ENCODE data around the gene PTPRD.

The PTPRD gene

DNA sequence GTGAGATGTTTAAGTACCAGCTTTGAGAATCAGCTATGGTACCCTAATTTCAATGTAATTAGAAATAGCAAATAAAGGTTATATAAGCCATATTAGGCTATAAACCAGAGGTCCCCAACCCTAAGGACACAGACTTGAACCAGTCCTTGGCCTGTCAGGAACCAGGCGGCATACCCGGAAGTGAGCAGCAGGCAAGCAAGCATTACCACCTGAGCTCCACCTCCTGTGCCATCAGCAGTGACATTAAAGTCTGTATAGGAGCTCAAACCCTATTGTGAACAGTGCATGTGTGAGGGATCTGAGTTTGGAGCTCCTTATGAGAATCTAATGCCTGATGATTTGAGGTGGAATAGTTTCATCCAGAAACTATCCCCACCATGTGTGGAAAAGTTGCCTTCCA is 1009.5 kb downstream of the PTPRD start:
- H3K36me3 ChIP-seq (ENCODE audit: control insufficient read depth, insufficient read depth, low read length) = no peaks in the 10 kb centered on the region
- H3K4me1 ChIP-seq (ENCODE audit: control insufficient read depth, insufficient read depth, low read length) = no peaks in the 10 kb centered on the region
- no peak overlapping the region for H3K4me3 ChIP-seq (ENCODE audit: insufficient read depth, low read depth, low read length)
- no peaks in the 10 kb centered on the region for H3K27me3 ChIP-seq (ENCODE audit: control insufficient read depth, insufficient read depth, low read length, poor library complexity, severe bottlenecking)
- no peaks in the 10 kb centered on the region for H3K9me3 ChIP-seq (ENCODE audit: control insufficient read depth, low read length)
- no peak overlapping the region for H3K27ac ChIP-seq (ENCODE audit: insufficient read depth, low read depth, low read length, poor library complexity, severe bottlenecking)
- WGBS, 2 experiments = 89 to 90% methylated on average over 2 of the region's 2 CpGs

- H3K9me3 ChIP-seq (ENCODE audit: control insufficient read depth, low read length) = no peaks in the 10 kb centered on the region
Measured at GRCh38 chr9:9598723-9599122, 1014.1 kb downstream of the PTPRD start.

GRCh38 chr9:9592104-9592503 is 1020.7 kb downstream of the PTPRD start:
- no peaks in the 10 kb centered on the region for H3K36me3 ChIP-seq (ENCODE audit: control insufficient read depth, insufficient read depth, low read length)
- no peak overlapping the region for H3K27ac ChIP-seq (ENCODE audit: insufficient read depth, low read depth, low read length, poor library complexity, severe bottlenecking)
- no peaks in the 10 kb centered on the region for H3K9me3 ChIP-seq (ENCODE audit: control insufficient read depth, low read length)
- H3K27me3 ChIP-seq (ENCODE audit: control insufficient read depth, insufficient read depth, low read length, poor library complexity, severe bottlenecking) = no peaks in the 10 kb centered on the region
- WGBS, 2 experiments = no CpG with 5 or more reads among the region's 2 CpGs
- no peak overlapping the region for H3K4me3 ChIP-seq (ENCODE audit: insufficient read depth, low read depth, low read length)
- no peaks in the 10 kb centered on the region for H3K4me1 ChIP-seq (ENCODE audit: control insufficient read depth, insufficient read depth, low read length)

More at GRCh38 chr9:9598723-9599122, 1014.1 kb downstream of the PTPRD start:
- H3K4me1 ChIP-seq (ENCODE audit: control insufficient read depth, insufficient read depth, low read length) = no peaks in the 10 kb centered on the region
- no CpG with 5 or more reads among the region's 1 CpG for WGBS, 2 experiments
- H3K4me3 ChIP-seq (ENCODE audit: insufficient read depth, low read depth, low read length) = no peak overlapping the region
- H3K36me3 ChIP-seq (ENCODE audit: control insufficient read depth, insufficient read depth, low read length) = no peaks in the 10 kb centered on the region
- H3K27ac ChIP-seq (ENCODE audit: insufficient read depth, low read depth, low read length, poor library complexity, severe bottlenecking) = no peak overlapping the region
- H3K27me3 ChIP-seq (ENCODE audit: control insufficient read depth, insufficient read depth, low read length, poor library complexity, severe bottlenecking) = no peaks in the 10 kb centered on the region

DNA sequence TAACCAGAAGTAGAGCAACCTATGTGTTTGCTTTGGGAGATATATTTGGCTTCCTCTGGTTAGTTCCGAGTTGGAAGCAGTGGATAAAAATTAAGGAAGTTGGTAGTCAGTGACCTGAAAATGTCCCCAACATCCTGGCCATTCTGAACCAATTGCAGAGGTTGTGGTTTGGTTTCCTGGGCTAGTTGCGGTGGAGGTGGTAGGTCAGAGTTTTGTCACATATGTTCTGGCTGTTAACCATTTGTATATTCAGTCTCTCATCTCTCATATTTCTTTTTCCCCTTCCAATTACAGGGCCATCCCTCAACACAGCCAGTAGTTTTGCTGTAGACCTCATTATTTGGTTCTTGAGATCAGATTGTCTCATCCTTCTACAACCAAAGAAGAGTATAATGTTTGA is 1026.9 kb downstream of the PTPRD start:
- Histone ChIP-seq H3K27me3 (ENCODE audit: control insufficient read depth, insufficient read depth, low read length, poor library complexity, severe bottlenecking) (no peaks in the 10 kb centered on the region), H3K4me1 (ENCODE audit: control insufficient read depth, insufficient read depth, low read length) (no peaks in the 10 kb centered on the region), H3K4me3 (ENCODE audit: insufficient read depth, low read depth, low read length) (no peak overlapping the region), H3K27ac (ENCODE audit: insufficient read depth, low read depth, low read length, poor library complexity, severe bottlenecking) (no peak overlapping the region), H3K9me3 (ENCODE audit: control insufficient read depth, low read length) (no peaks in the 10 kb centered on the region), H3K36me3 (ENCODE audit: control insufficient read depth, insufficient read depth, low read length) (no peaks in the 10 kb centered on the region)
- 78 to 87% methylated on average over 2 of the region's 2 CpGs for WGBS, 2 experiments

GRCh38 chr9:9574080-9574479 is 1038.7 kb downstream of the PTPRD start:
- no peaks in the 10 kb centered on the region for H3K9me3 ChIP-seq (ENCODE audit: control insufficient read depth, low read length)
- H3K27me3 ChIP-seq (ENCODE audit: control insufficient read depth, insufficient read depth, low read length, poor library complexity, severe bottlenecking) = no peaks in the 10 kb centered on the region
- no peak overlapping the region for H3K4me3 ChIP-seq (ENCODE audit: insufficient read depth, low read depth, low read length)
- H3K4me1 ChIP-seq (ENCODE audit: control insufficient read depth, insufficient read depth, low read length) = no peaks in the 10 kb centered on the region
- H3K36me3 ChIP-seq (ENCODE audit: control insufficient read depth, insufficient read depth, low read length) = no peaks in the 10 kb centered on the region
- H3K27ac ChIP-seq (ENCODE audit: insufficient read depth, low read depth, low read length, poor library complexity, severe bottlenecking) = no peak overlapping the region

DNA sequence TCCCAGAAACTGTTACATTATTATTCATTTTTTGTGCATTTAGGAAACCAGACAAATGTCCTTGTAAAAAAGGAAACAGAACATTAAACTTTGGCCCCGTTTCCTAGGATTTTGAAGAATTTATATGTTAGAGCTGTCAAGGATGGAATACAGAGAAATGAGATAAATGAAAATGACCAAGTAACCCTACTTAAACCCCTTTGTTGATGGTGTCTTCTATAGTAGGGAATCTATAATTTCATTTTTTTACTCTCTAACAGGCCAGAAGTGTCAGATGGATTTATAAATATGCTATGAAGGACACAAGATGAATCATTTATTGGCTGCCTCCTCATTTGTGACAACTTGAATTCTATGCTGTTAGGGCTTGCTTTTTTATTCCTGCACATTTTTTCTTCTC is 1047.1 kb downstream of the PTPRD start:
- Histone ChIP-seq H3K4me3 (ENCODE audit: insufficient read depth, low read depth, low read length) (no peak overlapping the region), H3K27me3 (ENCODE audit: control insufficient read depth, insufficient read depth, low read length, poor library complexity, severe bottlenecking) (no peaks in the 10 kb centered on the region), H3K4me1 (ENCODE audit: control insufficient read depth, insufficient read depth, low read length) (no peaks in the 10 kb centered on the region), H3K27ac (ENCODE audit: insufficient read depth, low read depth, low read length, poor library complexity, severe bottlenecking) (no peak overlapping the region), H3K36me3 (ENCODE audit: control insufficient read depth, insufficient read depth, low read length) (no peaks in the 10 kb centered on the region), H3K9me3 (ENCODE audit: control insufficient read depth, low read length) (no peaks in the 10 kb centered on the region)
- whole genome bisulfite sequencing, 2 experiments = 95 to 100% methylated on average over 1 of the region's 1 CpG

DNA sequence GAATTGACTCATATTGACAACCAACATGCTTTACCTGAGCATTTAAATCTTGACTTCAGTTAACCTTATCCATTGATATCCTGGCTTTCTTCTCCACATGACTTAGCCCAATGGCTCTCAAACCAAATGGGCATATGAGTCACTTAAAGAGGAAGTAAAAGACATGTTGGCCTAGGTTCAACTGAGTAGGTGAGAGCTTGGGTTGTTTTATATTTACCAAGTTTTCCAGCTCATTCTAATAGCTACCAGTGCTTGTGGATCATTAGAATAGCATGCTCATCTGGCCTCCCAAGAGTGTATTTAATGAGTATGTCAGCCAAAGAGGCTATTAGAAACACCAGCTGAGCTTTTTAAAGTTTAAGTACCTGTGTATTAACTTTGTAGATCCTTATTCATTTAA is 1049.0 kb downstream of the PTPRD start:
- no peak overlapping the region for H3K27ac ChIP-seq (ENCODE audit: insufficient read depth, low read depth, low read length, poor library complexity, severe bottlenecking)
- no peaks in the 10 kb centered on the region for H3K9me3 ChIP-seq (ENCODE audit: control insufficient read depth, low read length)
- no peak overlapping the region for H3K4me3 ChIP-seq (ENCODE audit: insufficient read depth, low read depth, low read length)
- no peaks in the 10 kb centered on the region for H3K27me3 ChIP-seq (ENCODE audit: control insufficient read depth, insufficient read depth, low read length, poor library complexity, severe bottlenecking)
- H3K4me1 ChIP-seq (ENCODE audit: control insufficient read depth, insufficient read depth, low read length) = no peaks in the 10 kb centered on the region
- H3K36me3 ChIP-seq (ENCODE audit: control insufficient read depth, insufficient read depth, low read length) = no peaks in the 10 kb centered on the region

GRCh38 chr9:9560382-9561035 is 1052.3 kb downstream of the PTPRD start:
- no peak overlapping the region for H3K27ac ChIP-seq (ENCODE audit: insufficient read depth, low read depth, low read length, poor library complexity, severe bottlenecking)
- 88 to 89% methylated on average over 10 to 11 of the region's 11 CpGs for WGBS, 2 experiments

DNA sequence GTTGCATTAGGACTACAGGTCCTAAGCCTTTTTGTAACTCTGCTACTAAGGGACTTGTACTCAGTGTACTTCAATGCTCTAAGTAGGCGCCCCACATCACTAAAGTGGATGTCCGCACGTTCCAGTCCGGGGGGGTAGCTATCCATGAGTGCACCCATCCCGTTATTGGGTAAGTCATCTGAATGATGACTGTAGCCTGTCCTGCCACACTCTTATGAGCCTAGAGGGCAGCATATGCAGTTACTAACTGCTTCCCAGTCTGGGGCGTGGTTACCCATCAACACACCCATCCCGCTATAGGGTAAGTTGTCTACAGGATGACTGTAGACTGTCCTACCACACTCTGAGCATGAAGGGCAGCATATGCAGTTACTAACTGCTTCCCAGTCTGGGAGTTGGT is 1053.9 kb downstream of the PTPRD start:
- Histone ChIP-seq H3K4me1 (ENCODE audit: control insufficient read depth, insufficient read depth, low read length) (no peaks in the 10 kb centered on the region), H3K27ac (ENCODE audit: insufficient read depth, low read depth, low read length, poor library complexity, severe bottlenecking) (no peak overlapping the region), H3K36me3 (ENCODE audit: control insufficient read depth, insufficient read depth, low read length) (no peaks in the 10 kb centered on the region), H3K9me3 (ENCODE audit: control insufficient read depth, low read length) (no peaks in the 10 kb centered on the region), H3K4me3 (ENCODE audit: insufficient read depth, low read depth, low read length) (no peak overlapping the region), H3K27me3 (ENCODE audit: control insufficient read depth, insufficient read depth, low read length, poor library complexity, severe bottlenecking) (no peaks in the 10 kb centered on the region)
- 94 to 96% methylated on average over 7 of the region's 7 CpGs for WGBS, 2 experiments

More at GRCh38 chr9:9560382-9561035, 1052.3 kb downstream of the PTPRD start:
- no peaks in the 10 kb centered on the region for H3K4me1 ChIP-seq (ENCODE audit: control insufficient read depth, insufficient read depth, low read length)
- H3K36me3 ChIP-seq (ENCODE audit: control insufficient read depth, insufficient read depth, low read length) = no peaks in the 10 kb centered on the region
- H3K9me3 ChIP-seq (ENCODE audit: control insufficient read depth, low read length) = no peaks in the 10 kb centered on the region
- no peak overlapping the region for H3K4me3 ChIP-seq (ENCODE audit: insufficient read depth, low read depth, low read length)
- H3K27me3 ChIP-seq (ENCODE audit: control insufficient read depth, insufficient read depth, low read length, poor library complexity, severe bottlenecking) = no peaks in the 10 kb centered on the region

DNA sequence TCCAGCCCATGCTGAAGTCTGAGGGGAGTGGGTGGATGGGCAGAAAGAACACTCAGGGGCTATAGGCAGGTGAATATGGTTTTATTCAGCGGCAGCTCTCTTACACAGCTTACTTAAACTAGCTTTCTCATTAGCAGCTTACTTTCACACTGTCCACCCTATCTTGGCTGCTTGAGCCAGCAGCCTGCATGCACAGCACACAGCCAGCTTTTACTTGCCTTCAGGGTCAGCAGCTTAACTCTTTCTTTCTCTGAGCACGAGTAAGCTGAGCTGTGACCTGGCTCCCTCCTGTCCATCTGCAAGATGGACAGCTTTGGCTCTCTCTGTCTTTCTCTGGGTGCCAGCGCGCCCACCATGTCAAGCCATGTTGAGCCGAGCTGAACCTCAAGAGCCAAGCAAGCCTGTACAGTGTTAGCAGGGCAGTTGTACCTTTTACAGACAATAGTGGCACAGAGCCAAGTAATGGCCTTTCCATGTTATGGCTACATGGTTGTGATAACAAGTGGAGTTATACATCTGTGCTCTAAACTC is 1054.9 kb downstream of the PTPRD start:
- Histone ChIP-seq H3K4me1 (ENCODE audit: control insufficient read depth, insufficient read depth, low read length) (no peaks in the 10 kb centered on the region), H3K9me3 (ENCODE audit: control insufficient read depth, low read length) (no peaks in the 10 kb centered on the region), H3K36me3 (ENCODE audit: control insufficient read depth, insufficient read depth, low read length) (no peaks in the 10 kb centered on the region), H3K4me3 (ENCODE audit: insufficient read depth, low read depth, low read length) (no peak overlapping the region), H3K27me3 (ENCODE audit: control insufficient read depth, insufficient read depth, low read length, poor library complexity, severe bottlenecking) (no peaks in the 10 kb centered on the region), H3K27ac (ENCODE audit: insufficient read depth, low read depth, low read length, poor library complexity, severe bottlenecking) (no peak overlapping the region)
- WGBS, 2 experiments = 76 to 82% methylated on average over 5 of the region's 5 CpGs
